Small intestine (tissue), 7 donors: ENCODE data around the gene PTK7. TPM values are rescaled to one million over a fixed set of nuclear protein-coding genes. Genes with fewer than 3 reads are reported as not detected.

Experiments
- DNase-seq, 2 donors: peaks; one replicate each; pipeline versions ENCODE4 v3.0.0 to v3.0.0-alpha.2; 2013
- FAIRE-seq: peaks from 2 replicates; lab custom pipeline; 2012; peaks lifted over from hg19 to GRCh38; lab: Jason Lieb, UNC
- H3K27ac ChIP-seq, 3 donors: one replicate each; pipeline ENCODE4 v1.5.1; 2013; ENCODE audit warnings: low read length in 2 of 3, mild to moderate bottlenecking in 2 of 3, control low read depth in 1 of 3, inconsistent platforms in 1 of 3, low read depth in 1 of 3, moderate library complexity in 1 of 3
- H3K27me3 ChIP-seq, 3 donors: one replicate each; pipeline ENCODE4 v1.6.1; 2013; ENCODE audit warnings: low read length in 3 of 3, inconsistent platforms in 1 of 3; ENCODE audit not compliant: control insufficient read depth in 3 of 3, insufficient read depth in 3 of 3
- H3K36me3 ChIP-seq, 3 donors: one replicate each; pipeline ENCODE4 v1.6.1; 2013; ENCODE audit warnings: low read length in 3 of 3, inconsistent platforms in 1 of 3, low read depth in 1 of 3, mild to moderate bottlenecking in 1 of 3, moderate library complexity in 1 of 3; ENCODE audit not compliant: control insufficient read depth in 3 of 3, insufficient read depth in 2 of 3
- H3K4me1 ChIP-seq, 3 donors: one replicate each; pipeline ENCODE4 v1.6.1; 2013; ENCODE audit warnings: low read length in 2 of 3, inconsistent platforms in 1 of 3, low read depth in 1 of 3, mild to moderate bottlenecking in 1 of 3, moderate library complexity in 1 of 3; ENCODE audit not compliant: control insufficient read depth in 3 of 3, insufficient read depth in 2 of 3
- H3K4me3 ChIP-seq, 3 donors: one replicate each; pipeline ENCODE4 v1.5.1; 2013; ENCODE audit warnings: low read length in 3 of 3, control low read depth in 1 of 3, inconsistent platforms in 1 of 3, low read depth in 1 of 3, mild to moderate bottlenecking in 1 of 3, moderate library complexity in 1 of 3
- H3K9me3 ChIP-seq, 2 donors: one replicate each; pipeline ENCODE4 v1.6.1; 2013; ENCODE audit warnings: low read depth in 1 of 2, low read length in 1 of 2; ENCODE audit not compliant: control insufficient read depth in 2 of 2, insufficient read depth in 1 of 2
- WGBS, 3 donors: extraction: QIAGEN DNeasy Blood & Tissue Kit; methylation state at CpG; one replicate each; pipeline ENCODE4 v1.1.7; 2013; 5-methylcytosine and 5-hydroxymethylcytosine counted together
- polyA plus RNA-seq, 4 donors: library from polyadenylated mRNA; stranded (reverse) in 3 of 4; unstranded in 1 of 4; fragments of 200-250 nt in 3 of 4; fragments of 120-200 nt in 1 of 4; gene quantifications; one replicate each; pipeline versions ENCODE4 v1.2.1 to v1.2.3, GENCODE V29; 2013
- donor health status: healthy with polysubstance abuse.
- donor health status: control.
- donor health status: control.
- donor health status: Bipolar disorder and iron deficiency.
- donor health status: healthy.

The PTK7 gene
- polyA plus RNA-seq, 4 donors, result 1.1 to 36.5 (median 6.9) TPM

GRCh38 chr6:43174263-43175112, 98.4 kb downstream of the PTK7 start:
- no peaks in the 10 kb centered on the region for H3K27me3 ChIP-seq
- peak overlapping the region in 2 of 3 donors; percentile 54 to 74 for H3K4me3 ChIP-seq
- FAIRE-seq (no peak), DNase-seq (peak; percentile 99 to 100)
- H3K36me3 ChIP-seq, result peaks cover 8 to 46% (median 10%) of the 10 kb centered on the region in 3 donors
- no peaks in the 10 kb centered on the region for H3K9me3 ChIP-seq
- H3K4me1 ChIP-seq, result peaks cover 5 to 30% (median 7%) of the 10 kb centered on the region in 3 donors
- WGBS, 3 donors, result 0 to 2% (median 1%) methylated on average over 23 to 32 of the region's 32 CpGs
- peak overlapping the region; percentile 83 to 88 (median 86) for H3K27ac ChIP-seq

DNA sequence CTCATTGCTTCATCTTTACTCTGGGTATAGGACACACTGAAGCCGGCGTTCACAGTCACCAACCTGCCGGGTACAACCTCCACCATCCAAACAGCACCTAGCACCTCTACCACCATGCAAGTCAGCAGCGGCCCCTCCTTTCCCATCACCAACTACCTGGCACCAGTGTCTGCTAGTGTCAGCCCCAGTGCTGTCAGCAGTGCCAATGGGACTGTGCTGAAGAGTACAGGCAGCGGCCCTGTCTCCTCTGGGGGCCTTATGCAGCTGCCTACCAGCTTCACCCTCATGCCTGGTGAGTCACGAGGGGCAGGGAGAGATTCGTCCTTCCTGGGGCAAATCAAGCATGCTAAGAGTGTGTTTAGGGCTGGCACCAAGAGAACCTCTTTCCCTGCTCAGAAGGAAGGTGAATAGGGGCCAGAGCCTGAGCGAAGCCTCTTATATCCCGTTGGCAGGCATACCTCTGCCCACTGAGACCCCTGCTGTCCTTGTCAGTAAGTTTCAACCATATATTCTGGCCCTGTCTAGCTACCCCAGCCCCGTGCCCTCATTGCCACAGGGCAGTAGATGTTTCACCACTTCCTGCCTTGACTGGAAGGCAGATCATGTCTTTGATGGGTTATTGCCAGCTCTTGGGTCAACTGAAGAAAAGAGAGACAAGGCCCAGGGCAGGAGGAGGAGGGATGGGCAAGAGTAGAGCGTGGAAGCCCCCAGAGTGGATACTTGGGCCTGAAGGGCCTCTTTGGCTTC, 99.7 kb downstream of the PTK7 start:
- no peaks in the 10 kb centered on the region for H3K9me3 ChIP-seq
- 90 to 93% (median 92%) methylated on average over 11 of the region's 11 CpGs for WGBS, 3 donors
- FAIRE-seq (no peak), DNase-seq (no peak)
- peaks cover 8 to 55% (median 11%) of the 10 kb centered on the region in 3 donors for H3K36me3 ChIP-seq
- no peak overlapping the region for H3K4me3 ChIP-seq
- H3K27me3 ChIP-seq, result no peaks in the 10 kb centered on the region
- peak overlapping the region in 1 of 3 donors; percentile 42 for H3K27ac ChIP-seq
- H3K4me1 ChIP-seq, result peaks cover 5 to 30% (median 7%) of the 10 kb centered on the region in 3 donors

DNA sequence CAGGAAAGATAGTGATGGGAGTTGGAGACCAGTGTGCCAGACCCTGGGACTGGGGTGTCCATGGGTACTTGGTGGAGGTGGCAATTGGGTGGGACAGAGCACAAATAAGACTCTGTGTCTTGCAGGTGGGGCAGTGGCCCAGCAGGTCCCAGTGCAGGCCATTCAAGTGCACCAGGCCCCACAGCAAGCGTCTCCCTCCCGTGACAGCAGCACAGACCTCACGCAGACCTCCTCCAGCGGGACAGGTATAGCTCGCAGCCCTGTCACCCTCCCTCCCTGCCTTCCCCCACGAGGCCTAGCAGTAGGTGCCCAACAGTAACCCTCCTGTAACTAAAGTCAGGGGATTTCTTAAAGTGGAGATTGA, 100.3 kb downstream of the PTK7 start:
- Histone ChIP-seq H3K27me3 (no peaks in the 10 kb centered on the region), H3K27ac (no peak overlapping the region), H3K4me3 (no peak overlapping the region), H3K9me3 (no peaks in the 10 kb centered on the region), H3K4me1 (peaks cover 5 to 30% (median 7%) of the 10 kb centered on the region in 3 donors), H3K36me3 (peaks cover 8 to 58% (median 11%) of the 10 kb centered on the region in 3 donors)
- 93 to 99% (median 93%) methylated on average over 6 of the region's 6 CpGs for WGBS, 3 donors
- no peak for DNase-seq
- FAIRE-seq, result no peak

GRCh38 chr6:43178150-43178549, 102.0 kb downstream of the PTK7 start:
- H3K9me3 ChIP-seq, result no peaks in the 10 kb centered on the region
- H3K4me1 ChIP-seq, result peaks cover 3 to 23% (median 7%) of the 10 kb centered on the region in 3 donors
- H3K36me3 ChIP-seq, result peaks cover 8 to 58% (median 11%) of the 10 kb centered on the region in 3 donors
- no peak overlapping the region for H3K4me3 ChIP-seq
- DNase-seq (no peak), FAIRE-seq (no peak)
- WGBS, 3 donors, result 87 to 92% (median 88%) methylated on average over 11 to 12 of the region's 12 CpGs
- H3K27me3 ChIP-seq, result no peaks in the 10 kb centered on the region
- H3K27ac ChIP-seq, result no peak overlapping the region

- Histone ChIP-seq H3K27me3 (no peaks in the 10 kb centered on the region), H3K4me1 (peaks cover 2 to 16% (median 5%) of the 10 kb centered on the region in 3 donors), H3K9me3 (no peaks in the 10 kb centered on the region), H3K4me3 (no peak overlapping the region), H3K36me3 (peaks cover 8 to 53% (median 11%) of the 10 kb centered on the region in 3 donors), H3K27ac (no peak overlapping the region)
- FAIRE-seq (no peak), DNase-seq (no peak)
- 91 to 92% (median 91%) methylated on average over 18 to 20 of the region's 20 CpGs for WGBS, 3 donors
Measured at GRCh38 chr6:43178951-43179830, 103.1 kb downstream of the PTK7 start.

DNA sequence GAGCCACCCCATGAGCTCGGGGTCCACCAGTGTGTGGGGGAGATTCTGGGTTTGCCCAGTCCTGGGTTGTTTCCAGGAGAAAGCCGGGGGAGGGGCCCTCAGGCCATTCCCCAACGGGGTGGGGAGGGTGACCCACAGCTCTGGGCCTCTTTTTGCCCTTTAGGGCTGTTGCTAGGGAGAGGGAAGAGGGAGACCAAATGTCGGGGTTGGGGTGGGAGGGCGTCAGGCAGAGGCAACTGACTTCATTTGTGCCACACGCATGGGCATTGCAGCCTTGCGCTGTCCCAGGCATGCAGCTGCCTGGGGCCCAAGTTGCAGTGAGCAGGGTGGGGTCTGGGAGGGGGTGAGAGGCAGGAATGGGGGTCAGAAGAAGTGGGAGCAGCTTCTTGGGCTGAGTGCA, 103.9 kb downstream of the PTK7 start:
- no peak overlapping the region for H3K27ac ChIP-seq
- 82 to 84% (median 83%) methylated on average over 7 of the region's 7 CpGs for WGBS, 3 donors
- no peak for DNase-seq
- no peak overlapping the region for H3K4me3 ChIP-seq
- H3K9me3 ChIP-seq, result no peaks in the 10 kb centered on the region
- H3K27me3 ChIP-seq, result no peaks in the 10 kb centered on the region
- no peak for FAIRE-seq
- H3K36me3 ChIP-seq, result peaks cover 8 to 58% (median 11%) of the 10 kb centered on the region in 3 donors
- H3K4me1 ChIP-seq, result peaks cover 2 to 9% (median 2%) of the 10 kb centered on the region in 3 donors

- no peaks in the 10 kb centered on the region for H3K9me3 ChIP-seq
- H3K36me3 ChIP-seq, result peaks cover 10 to 55% (median 13%) of the 10 kb centered on the region in 3 donors
- FAIRE-seq, result no peak
- H3K27ac ChIP-seq, result peak overlapping the region in 1 of 3 donors; percentile 27
- WGBS, 3 donors, result 67 to 78% (median 70%) methylated on average over 5 of the region's 5 CpGs
- no peaks in the 10 kb centered on the region for H3K27me3 ChIP-seq
- peak in 1 of 2 donors; percentile 5 for DNase-seq
- H3K4me3 ChIP-seq, result no peak overlapping the region
- peaks cover 0 to 5% (median 2%) of the 10 kb centered on the region in 3 donors for H3K4me1 ChIP-seq
Measured at GRCh38 chr6:43180985-43181384, 104.9 kb downstream of the PTK7 start.
